ENCODE measurements around the gene SIX1. TPM values are rescaled to one million over a fixed set of nuclear protein-coding genes. Genes with fewer than 3 reads are reported as not detected.
A peak's percentile ranks its signal among the peaks of the same experiment; 100 is the strongest.

The SIX1 gene
- total RNA-seq, 1 donor from 2014 or later = 0.12 TPM

DNA sequence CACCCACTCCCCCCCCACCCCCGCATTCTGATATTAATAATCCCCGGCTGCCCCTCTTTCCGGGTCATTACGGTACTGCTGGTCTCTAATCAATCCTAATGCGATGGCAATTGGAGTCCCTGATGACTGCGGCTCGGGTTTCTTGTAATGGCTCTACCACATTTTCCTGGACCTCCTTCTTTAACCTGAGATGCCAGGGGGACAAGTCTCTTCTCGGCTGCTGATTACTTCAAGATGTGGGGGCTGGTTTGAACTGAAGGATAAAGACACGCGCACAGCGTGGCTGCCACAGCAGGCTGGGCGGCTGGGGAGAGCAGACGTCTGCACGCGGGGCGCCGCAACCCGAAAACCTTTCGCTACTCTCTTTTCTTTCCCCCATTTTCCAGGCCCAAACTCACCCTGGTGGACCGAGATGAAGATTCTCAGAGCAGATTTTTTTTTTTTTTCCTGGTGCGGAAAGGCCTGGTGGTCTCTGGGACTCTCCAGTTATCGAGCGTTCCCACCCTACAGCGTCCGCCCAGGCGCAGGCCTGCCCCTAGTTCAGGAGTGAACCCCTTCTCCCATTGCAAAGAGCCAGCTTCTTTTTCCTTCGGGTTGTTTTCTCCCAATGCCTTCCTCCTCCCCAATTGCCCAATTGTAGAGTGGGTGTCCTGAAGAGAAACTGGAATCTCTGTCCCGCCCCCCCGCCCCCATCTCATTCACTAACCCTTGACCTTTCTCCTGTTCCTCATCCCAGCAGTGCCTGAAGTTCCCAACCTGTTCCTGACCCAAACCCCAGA, 6.0 kb upstream of the SIX1 start:
- no peak for ATAC-seq

DNA sequence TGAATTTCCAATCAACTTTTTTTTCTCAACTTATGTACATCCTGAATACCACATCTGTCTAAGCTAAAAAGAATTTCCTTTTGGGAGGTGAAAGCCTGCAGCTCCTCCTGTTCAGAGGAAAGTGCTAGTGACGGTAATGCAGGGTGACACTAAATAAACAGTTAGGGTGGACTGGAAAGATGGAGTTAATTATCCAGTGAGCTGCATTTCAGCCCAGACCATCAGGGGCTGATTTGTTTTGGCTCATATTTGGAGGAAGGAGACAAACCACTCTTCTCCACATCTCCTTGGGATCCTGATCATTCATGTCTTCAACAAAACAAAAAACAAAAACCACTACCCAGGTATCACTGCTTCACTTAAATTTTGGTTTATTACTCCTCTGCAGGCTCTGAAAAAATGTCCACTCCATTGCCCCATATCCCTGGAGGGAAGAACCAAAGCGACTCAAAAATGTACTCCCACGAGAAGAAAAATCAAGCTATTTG, 5.1 kb upstream of the SIX1 start:
- no peak for ATAC-seq

DNA sequence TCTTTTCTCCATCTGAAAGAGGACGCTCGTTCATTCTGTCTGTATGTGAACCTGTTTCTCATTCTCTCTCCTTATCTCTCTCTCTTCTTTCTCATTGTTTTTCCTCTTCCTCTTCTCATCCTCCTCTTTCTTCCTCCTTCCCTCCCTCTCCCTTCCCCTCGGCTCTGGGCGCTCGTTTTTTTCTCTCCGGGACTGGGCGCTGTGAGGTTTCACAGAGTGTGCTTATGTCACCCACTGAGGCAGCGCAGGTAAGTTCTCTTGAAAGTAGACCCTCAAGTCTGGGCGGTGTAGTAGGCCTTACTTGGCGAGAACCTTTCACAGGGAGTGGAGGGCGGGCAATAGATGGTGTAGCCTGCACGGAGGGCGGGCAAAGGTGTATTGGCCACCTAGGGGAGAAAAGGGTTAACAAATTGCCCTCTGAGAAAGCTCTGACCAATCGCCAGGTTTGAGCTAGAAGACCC, 4.5 kb upstream of the SIX1 start:
- ATAC-seq = no peak

DNA sequence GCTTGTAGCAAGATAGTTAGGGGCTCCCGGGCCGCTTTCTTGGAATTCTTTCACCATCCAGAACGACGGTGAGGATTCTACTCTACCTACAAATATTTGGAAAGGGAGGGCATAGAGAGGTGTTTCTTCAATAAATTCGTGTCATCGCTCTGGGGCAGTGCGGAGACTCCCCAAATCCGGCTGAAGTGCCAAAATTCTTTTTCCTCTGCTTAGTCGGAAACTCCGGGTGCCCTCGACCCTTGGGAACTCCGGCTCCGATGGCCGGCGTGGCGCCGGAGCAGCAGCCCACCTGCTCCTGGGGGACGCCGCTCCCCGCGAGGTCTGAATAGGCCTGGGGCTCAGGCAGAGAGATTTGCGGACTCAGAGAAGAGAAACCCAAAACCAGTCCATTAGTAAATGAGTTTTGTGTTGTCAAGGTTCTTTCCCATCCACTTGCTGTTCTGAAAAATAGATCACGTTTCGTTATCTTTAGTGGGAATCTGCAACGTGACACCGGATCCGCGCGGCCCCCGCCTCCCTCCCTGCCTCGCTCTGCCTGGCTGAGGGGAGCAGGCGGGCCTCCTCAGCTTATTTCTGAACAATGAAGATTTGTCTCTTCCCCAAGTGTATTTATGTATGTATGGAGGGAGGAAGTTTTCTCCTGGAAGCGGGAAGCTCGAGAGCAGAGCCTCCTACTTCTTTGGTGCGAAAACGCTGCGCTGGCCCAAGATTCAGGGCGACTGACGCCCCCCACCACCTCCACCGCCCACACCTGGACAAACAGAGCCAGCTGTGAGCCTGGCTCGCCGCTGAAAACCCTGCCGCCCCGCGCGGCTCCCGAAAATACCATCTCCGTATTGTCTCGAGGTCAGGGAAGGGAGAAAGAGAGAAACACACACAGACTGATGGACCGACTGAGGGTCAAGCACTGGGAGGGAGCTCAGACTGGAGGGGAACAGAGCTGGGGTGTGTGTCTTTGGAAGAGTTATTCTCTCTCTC, 3.7 kb upstream of the SIX1 start:
- no peak for ATAC-seq

DNA sequence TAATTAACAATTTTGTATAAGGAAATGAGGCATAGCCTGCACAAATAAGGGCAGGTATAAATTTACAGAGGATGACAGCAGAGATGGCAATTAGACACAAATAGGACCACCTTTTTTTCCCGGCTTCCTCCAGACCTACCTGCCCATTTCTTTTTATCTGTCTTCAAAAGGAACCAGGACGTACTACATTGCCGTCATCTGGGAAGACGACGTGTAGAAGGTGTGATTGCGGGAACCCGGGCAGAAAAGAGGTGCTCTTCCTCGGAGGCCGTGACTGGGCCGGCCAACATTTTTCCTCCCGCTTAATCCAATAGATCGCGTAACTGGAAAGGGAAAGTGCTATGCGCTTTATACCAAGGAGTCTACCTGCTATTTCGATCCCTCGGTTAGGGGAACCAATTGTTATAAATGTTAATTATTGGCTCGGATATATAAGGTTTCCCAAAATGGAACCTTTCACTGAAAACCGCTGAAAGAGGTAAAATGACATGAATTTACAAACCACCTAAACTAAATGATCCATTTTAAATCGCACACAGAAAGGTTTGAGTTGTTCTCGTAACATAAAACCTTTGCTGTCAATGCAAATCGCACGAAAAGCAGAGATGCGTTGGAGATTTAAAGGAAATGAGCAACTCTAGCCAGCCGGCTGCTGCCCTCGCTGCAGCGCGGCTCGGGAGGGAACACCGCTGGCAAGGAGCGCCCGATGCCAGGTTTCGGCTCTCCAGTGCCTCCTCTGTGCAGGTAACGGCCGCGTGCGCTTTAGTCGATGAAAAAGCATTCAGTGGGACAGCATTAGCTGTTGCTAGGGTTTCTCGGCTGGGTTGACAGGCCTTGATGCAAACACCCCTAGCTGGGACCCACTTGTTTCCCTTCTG, 2.8 kb upstream of the SIX1 start:
- no peak for ATAC-seq

DNA sequence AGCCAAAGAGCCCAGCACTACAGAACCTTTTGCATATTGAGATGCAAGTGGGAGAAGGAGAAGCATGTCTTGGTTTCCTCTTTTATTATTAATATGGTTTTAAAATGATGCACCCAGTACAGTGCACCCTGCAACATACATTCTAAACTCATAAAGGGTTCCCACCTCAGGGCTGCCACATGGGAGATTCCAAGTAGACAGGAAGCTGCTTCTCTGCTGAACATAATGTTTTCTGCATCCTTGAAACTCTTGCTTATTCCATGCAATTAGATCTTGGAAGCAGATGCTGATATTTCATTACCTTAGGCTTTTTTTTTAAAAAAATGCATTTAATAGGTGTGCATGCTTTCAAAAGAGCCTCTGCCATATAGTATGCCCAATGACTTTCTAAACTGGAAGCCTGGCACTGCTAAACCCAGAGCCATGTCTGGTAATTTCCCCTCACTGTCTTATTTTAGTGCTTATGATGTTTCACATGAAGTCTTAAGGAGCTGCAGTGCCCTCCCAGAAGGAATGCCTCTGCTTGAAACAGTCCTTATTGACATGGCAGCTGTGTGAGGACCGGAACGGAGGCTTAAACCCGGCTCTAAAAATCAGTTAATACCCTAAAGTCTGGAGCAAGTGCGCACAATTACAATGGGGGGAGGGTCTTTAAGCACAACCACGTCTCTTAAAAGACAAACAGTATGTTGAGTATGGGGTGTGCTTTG, 2.0 kb upstream of the SIX1 start:
- ATAC-seq = no peak

DNA sequence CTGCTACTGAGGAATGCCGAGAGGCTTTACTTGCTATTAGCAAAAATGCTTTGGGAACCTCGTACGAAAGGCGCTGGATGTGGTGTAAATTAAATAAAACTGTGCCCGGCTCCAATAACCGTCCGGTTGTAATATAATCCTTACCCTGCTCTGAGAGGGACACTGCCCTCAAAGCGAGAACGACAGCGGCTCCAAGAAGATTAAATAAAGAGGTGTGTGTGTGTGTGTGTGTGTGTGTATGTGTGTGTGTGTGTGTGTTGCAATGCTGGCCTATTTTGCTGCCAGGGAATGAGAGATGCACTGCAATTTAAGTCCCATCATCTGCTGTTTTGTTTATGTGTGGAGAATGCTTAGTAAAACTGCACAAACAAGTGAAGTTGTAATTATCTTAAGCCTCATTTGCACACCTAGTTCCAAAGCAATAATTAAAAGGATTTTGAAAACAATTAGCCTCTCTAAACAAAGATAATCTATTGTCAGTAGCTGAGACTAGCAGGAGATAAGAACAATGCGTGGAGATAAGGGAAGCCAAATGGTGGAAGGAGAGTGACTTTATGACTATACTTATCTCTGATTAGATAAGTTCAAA, 1.2 kb upstream of the SIX1 start:
- no peak for ATAC-seq

DNA sequence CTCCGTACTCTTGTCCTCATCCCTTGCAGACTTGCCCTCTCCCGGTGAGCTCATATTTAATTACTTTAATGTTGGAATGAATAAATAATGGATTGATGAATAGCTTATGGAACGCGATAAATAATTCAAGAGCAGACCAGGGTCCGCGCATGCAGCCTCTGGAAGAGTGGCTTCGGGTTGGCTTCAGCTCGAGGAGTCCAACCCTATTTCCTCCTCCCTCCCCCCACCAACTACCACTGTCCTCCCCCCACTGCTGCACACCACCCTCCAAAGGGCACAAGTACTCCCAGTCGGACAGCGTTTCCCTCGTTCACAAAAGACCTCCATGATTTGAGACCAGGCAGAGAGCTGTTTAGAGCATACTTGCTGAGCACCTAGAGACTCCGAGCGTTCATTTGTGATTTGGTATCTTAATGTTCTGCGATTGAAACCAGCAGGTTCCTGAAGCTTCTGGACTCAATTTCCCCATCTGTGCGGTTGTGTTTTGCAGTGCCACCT, 647 bp upstream of the SIX1 start:
- no peak for ATAC-seq

DNA sequence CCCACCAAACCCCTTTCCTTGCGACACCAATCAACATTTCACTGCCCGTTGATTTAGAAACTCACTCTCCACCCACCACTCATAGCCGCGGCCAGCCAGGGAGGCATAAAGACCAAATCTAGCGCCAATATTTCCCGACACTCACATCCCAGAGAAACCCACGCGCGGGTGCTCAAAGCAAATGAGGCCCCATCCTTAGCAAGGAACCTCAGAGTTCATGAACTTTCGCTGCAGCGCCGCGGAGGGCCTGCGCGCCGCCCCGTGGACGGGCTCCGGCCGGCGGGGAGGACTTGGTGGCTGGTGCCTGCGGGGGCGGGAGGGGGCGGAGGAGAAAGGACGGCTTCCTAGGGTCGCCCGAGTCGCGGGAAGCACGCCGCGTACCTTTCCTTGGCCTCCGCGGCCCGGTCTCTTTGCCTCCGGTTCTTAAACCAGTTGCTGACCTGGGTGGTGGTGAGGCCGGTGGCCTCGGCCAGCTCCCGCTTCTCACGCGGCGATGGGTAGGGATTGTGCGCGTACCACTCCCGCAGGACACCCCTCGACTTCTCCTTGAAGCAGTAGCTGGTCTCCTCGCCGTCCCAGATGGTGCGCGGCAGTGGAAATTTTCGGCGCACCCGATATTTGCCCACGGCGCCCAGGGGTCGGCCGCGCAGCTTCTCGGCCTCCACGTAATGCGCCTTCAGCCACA, 886 bp downstream of the SIX1 start:
- no peak for ATAC-seq

DNA sequence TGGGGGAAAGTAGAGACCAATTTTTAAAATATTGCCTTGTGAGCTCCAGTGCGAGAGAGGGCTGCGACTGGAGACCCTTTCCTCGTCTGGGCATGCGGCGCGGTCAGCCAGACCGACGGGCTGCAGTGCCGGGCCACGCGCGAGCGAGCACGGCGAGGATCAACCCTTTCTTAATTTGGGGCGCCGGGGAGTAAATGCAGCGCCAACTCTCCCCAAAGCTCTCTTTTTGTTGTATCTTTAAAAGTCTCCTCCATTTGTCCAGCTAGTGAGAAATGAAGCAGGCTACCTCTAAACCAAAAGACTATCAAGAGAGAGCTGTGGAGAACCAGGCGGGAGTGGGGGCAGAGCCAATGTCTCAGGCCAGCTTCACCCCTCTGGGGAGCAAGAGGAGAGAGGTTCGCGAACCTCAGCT, 1.4 kb downstream of the SIX1 start:
- no peak for ATAC-seq

DNA sequence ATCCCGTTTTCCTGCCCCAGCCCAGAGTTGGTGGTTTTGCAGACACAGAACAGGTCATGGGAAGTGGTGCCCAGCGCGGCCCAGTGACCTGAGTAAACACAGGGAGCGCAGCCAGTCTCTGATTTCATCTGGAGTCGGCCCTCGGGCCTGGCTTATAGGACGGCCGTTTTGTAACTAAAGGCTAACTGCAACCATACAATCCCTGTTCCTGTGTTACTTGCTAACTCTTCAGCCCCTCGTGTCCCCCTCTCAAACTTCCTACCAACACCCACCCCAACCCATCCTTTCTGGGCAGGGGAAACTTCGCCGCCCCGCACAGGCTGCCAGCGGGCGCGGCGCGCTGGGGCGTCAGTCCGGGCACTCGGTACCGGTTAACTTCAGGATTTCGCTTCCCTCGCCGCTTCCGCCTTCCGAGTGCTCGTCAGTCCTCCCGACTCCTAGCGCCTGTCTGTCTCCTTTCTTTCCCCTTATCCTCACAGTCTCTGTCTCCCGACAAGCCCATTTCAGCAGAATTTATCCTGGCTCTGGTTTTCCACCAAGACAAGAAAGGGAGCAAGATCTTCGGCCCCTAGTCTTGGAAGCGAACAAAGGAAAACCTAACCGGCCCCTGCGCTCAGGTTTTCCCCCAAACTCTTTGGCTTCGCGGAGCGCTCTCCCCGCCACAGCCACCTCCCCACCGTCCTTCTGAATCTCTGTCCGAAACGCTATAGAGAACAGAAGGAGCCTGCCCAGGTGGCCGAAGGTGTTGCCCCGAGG, 2.0 kb downstream of the SIX1 start:
- peak; percentile 25 for ATAC-seq

DNA sequence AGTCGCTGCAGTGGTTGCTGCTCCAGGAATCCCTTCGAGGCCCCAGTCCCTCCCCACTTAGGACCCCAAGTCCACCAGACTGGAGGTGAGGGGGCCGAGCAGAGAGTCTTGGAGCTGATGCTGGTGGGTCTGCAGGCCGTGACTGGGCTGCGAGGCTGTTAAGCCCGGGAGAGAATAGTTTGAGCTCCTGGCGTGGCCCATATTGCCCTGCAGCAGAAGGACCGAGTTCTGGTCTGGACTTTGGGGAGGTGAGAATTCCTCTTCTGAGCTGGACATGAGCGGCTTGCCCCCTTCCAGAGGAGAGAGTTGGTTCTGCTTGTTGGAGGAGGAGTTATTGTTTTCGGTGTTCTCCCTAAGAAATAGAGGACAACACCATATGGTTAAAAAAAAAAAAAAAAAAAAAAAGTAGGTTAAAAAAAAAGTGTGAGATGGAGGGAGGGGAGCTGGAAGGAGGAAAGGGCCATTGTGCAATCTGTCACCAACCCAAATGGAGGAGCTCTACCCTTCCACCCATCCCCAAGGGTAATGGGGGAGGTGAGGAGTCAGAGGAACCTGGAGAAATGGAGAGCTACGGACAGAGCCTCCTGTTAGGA, 3.0 kb downstream of the SIX1 start:
- no peak for ATAC-seq

DNA sequence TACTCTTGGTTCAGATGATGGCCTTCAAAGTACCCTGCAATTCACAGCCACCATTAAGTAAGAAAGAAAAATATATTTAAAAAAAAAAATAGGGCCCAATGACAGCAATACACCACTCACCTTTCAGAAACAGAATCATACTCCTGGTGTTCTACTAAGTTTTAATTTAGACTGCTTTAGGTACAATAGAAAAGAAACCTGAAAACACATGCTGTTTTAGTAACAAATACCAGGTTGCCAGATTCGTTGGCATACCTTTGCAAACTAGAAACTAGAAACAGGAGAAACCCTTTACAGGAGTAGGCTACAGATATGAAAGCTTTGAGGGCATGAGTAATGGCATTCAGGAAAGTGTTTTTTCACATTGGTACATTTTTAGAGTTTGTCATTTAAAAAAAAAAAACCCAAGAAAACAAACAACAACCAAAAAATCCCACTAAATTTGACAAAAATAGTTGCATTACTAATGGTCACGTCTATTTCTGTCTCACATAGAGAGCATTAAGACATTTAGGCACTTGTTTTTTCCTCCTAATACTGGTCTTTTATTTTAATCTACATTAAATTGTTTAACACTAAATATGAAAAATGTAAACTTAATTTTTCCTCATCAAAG, 4.0 kb downstream of the SIX1 start:
- no peak for ATAC-seq

DNA sequence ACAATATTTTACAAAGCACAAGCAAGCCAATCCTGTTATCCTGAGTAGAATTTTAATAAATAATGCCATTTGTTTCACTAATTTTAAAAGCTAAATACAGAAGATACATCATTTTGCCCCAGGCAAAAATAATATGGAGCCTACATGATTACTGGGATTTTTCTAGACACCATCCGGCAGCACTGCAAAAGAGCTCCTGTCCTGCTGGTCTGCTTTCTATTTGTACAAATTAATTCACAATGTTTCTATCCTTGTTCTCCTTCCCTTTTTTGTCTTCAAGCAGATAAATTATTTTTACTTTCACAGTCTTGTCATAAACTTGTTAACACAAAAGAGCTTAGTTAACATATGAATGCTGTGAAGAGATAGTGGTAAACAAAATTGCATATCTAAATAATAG, 4.6 kb downstream of the SIX1 start:
- no peak for ATAC-seq

DNA sequence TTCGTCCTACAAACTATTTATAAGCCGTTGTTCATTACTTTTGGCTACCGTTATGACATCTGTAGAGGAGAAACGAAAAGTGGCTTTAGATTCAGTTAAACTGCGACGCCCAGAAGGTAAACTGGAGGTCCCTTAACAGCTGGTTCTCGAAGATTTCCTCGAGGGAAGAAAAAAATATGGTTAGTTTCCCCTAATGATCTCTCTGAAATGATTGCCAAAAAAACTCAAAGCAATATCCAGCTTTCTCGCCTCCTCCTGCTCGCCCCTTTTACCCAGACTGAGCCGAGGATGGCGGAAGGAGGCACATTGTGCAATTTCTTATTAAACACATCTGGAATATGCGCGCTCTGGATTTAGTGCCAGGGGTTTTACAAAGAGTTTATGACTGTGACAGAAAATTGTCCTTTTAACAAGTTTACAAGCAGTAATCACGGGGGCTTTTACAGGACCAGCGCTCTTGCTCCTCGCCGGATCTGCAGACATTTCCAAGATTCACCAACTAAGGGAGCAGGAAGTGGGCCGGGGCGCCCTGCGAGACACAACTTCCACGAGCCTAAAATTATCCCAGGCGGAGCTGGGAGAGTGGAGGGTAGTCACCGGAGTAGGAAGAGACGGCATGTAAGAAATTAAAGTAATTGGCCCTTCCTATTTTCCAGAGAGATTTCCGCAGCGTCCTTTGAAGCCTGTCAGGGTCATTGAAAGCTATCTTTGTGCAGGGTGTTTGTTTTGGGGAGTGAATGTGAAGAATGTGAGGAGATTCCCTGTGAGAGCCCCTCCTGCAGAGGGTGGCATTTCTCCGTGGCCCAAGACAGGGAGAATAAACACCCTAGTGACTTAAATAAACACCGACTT, 5.6 kb downstream of the SIX1 start:
- no peak for ATAC-seq

DNA sequence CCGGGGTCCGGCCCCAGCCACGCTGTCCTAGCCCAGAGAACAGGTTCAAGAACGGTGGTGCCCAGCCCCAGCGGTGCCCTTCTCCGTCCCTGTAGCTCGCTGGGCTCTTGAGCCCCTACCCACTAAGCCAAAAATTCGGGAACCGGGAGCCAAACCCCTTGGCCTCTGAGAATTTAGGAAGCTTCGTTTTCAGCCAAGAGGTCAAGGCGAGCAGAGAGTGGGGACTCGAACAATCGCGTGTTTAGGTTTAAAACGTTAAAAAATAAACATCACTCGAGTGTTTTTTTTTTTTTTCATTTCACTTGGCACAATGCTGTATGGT, 6.2 kb downstream of the SIX1 start:
- no peak for ATAC-seq

DNA sequence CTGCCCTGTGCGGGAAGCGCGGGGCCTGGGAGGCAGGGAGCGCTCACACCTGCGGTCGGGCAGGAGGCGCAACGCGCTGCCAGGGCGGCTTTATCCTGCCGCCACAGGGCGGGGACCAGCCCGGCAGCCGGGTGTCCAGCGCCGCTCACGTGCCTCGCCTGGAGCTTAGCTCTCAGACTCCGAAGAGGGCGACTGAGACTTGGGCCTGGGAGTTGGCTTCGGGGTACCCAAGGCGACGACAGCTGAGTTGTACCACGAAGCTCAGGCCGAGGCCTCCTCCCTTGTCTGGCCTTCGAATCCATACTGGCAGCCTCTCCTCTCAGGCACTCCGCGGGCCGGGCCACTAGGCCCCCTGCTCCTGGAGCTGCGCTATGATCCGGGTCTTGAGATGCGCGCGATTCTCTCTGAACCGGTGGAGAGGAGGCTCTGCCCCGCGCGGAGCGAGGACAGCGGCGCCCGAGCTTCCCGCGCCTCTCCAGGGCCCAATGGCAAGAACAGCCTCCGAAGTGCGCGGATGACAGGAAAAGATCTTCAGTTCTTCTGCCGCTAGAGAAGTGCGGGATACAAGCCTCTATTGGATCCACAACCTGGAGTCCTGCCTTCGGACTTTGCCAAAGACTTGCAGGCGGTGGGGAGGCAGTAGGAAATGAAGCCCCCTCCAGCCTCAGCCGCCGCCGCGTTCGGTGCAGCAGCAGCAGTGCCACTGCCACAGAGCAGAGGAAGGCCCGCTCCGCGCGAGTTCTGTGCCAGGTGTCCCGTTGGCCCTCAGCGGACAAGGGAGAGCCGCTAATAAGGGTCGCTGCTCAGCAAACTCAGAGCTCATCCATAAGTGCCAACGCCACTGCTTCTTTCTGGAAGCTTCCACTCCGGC, 6.8 kb downstream of the SIX1 start:
- ATAC-seq = peak; percentile 39
